NT2/D1 (cell line): ENCODE data around the gene KLHL40.

Experiments
- YY1 ChIP-seq: IDR thresholded peaks from 2 replicates; pipeline ENCODE4 v1.6.1; 2011; ENCODE audit not compliant: insufficient read length, insufficient read depth
- ZNF274 ChIP-seq: IDR thresholded peaks from 2 replicates; pipeline ENCODE4 v1.6.1; 2011; ENCODE audit warnings: mild to moderate bottlenecking, low read depth, low read length

GRCh38 chr3:42732829-42733459 lies 47.6 kb downstream of the KLHL40 start:
- no peak for TF ChIP-seq ZNF274
- TF ChIP-seq YY1 = no peak
